Stimulated activated CD4-positive, alpha-beta T cell treated with anti-CD3 and anti-CD28 coated beads, Interleukin-2, amount 100 ng/mL, for 4 hours (primary cell): ENCODE results near the gene ABCC5.

Experiments
- DNase-seq: peaks from one replicate; pipeline ENCODE4 v3.0.0-alpha.2; 2020; ENCODE audit warnings: low read depth

ABCC5 gene

DNA sequence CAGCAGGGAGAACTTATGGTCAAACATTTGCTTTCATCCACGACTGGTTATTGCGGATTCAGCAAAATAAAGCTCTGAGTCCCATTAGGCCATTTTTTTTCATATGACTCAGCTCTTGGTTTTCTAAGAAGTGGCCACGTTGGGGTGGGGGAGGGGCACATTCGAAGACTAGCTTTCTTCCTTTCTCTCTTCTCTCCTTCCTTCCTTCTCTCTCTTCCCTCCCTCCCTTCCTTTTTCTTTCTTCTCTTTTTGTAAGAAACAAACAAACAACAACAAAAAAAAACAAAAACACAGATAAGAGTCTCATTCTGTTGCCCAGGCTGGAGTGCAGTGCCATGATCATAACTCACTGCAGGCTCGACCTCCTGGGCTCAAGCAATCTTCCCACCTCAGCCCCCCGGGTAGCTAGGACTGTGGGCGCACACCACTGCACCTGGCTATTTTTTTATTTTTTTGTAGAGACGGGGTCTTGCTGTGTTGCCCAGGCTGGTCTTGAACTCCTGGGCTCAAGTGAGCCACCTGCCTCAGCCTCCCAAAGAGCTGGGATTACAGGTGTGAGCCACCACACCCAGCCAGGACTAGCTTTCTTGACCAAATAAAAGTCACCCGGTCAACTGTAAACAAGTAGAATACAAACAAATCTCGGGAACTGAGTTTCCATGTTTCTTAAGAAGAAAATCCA is 41.6 kb downstream of the ABCC5 start:
- no peak for DNase-seq

DNA sequence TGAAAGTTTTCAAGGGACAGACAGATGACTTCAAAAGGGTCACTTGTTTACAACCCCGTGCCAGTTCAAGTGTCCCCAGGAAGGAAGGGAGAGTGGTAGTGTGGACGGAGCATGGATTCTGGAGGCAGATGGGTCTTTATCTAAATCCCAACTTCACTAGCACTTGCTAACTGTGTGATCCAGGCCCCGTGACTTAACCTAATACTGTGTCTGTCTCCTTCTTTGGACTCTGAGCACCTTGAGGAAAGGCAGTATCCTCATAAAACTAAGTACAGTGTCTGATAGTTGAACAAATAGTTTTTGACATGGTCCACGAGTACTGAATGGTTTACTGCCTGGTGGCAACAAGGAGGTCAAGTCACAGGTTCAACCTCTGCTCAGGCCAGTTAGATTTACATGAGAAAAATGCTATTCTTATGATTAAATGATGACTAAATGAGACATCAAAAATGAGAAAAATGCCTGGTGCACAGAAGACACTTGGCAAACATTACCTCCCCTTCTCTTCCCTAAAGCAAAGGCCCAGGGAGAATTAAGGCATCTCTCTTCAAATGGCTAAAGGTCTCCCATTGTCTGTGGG is 48.9 kb downstream of the ABCC5 start:
- no peak for DNase-seq

DNA sequence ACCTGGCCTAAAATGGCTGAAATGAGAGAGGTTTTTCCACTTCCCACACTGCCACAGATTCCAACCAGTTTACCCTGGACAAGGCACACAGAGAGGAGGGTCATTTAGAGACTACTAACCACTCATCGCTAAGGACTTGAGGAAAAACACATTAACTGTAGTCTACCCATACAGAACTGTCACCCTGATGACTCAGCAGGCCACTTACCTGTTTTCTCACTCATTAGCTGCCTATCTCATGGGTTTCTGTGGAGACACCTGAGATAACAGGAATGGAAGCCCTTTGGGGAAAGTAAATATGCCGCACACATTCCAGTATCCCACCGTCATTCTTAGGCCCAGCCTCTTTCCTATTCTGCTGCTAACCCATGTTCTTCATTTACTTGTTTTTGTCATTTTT is 50.0 kb downstream of the ABCC5 start:
- DNase-seq: no peak

- no peak for DNase-seq
These were observed 51.3 kb downstream of the ABCC5 start for GRCh38 chr3:183966361-183966791.

GRCh38 chr3:183962807-183963206 is 54.9 kb downstream of the ABCC5 start:
- no peak for DNase-seq

- DNase-seq: no peak
These were observed 58.5 kb downstream of the ABCC5 start for GRCh38 chr3:183959214-183959613.

DNA sequence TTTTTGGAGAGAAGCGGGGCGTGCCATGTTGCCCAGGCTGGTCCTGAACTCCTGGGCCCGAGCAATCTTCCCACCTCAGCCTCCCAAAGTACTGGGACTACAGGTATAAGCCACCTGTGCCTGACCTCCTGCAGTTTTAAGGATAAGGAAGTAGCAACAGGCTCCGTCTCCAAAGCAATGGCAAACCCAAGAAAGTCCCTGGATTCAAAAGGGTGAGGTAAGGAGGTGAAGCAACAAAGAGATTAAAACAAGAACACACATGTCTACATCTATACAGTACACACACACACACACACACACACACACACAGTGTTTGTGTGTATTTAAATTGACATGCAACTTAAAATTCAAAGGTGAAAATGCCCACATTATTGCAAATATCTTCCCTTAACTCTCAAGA is 58.9 kb downstream of the ABCC5 start:
- no peak for DNase-seq

DNA sequence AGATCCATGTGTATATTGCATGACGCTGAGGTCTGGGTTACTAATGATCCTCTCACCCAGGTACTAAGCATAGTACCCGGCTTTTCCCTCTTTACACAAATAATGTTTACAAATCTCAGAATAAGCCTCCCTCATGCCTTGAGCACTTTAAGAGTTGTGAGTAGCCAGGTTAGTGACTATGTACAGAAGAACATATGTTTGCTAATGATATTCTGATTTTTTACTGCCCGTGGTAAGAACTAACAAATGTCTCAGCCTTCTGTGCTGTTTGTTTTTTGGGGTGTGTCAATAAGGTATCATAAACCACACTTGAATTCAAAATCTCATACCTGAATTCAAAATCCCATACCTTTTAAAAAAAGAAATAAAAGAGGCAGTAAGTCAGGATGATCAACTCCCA is 59.5 kb downstream of the ABCC5 start:
- DNase-seq: no peak

GRCh38 chr3:183954875-183955274 is 62.8 kb downstream of the ABCC5 start:
- DNase-seq: no peak

- DNase-seq: no peak
These were observed 64.1 kb downstream of the ABCC5 start for GRCh38 chr3:183953471-183954070.

- DNase-seq: no peak
These were observed 66.2 kb downstream of the ABCC5 start for GRCh38 chr3:183951459-183951858.

DNA sequence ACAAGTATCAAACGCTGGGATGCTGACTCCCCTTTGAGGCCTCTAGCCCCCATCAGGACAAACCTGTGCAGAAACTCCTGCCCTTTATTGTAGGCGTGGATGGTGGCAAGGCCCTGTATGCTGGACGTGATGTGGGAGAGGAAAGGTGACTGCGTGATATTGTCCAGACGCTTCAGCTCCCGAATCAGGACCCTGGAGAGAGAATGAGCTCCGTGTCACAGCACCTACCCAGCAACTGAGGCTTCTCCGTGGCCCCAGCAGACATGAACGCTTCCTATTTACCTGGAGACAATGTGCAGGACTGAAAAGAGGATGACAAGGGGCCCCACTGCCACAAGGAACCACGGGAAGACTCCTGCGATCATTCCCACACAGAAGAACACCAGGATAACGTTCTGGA is 68.0 kb downstream of the ABCC5 start:
- DNase-seq: no peak

- no peak for DNase-seq
These were observed 71.6 kb downstream of the ABCC5 start for GRCh38 chr3:183946037-183946436.

GRCh38 chr3:183944775-183945174 is 72.9 kb downstream of the ABCC5 start:
- DNase-seq: no peak

GRCh38 chr3:183943739-183944138 is 73.9 kb downstream of the ABCC5 start:
- DNase-seq: no peak

- no peak for DNase-seq
These were observed 76.5 kb downstream of the ABCC5 start for GRCh38 chr3:183941216-183941615.

- no peak for DNase-seq
These were observed 79.9 kb downstream of the ABCC5 start for GRCh38 chr3:183937601-183938286.

DNA sequence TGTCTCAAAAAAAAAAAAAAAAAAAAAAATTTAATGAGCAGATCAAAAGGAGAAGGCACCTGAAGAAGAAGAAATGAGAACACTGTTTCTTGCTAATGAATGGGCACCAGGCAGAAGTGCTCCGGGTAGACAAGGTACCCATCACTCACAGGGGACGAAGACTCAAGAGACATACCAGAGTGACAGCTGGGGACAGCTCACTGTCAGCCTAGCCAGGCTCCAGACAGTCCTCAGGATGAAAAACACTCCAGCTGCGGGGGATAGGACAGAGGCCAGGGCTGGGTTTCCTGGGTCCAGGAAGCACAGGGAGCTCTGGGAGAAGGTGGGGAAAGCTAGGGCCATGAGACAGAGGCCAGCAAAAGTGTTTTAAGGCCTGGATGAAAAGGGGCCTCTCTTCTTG is 84.5 kb downstream of the ABCC5 start:
- DNase-seq: no peak

GRCh38 chr3:183931881-183932280 is 85.8 kb downstream of the ABCC5 start:
- no peak for DNase-seq

DNA sequence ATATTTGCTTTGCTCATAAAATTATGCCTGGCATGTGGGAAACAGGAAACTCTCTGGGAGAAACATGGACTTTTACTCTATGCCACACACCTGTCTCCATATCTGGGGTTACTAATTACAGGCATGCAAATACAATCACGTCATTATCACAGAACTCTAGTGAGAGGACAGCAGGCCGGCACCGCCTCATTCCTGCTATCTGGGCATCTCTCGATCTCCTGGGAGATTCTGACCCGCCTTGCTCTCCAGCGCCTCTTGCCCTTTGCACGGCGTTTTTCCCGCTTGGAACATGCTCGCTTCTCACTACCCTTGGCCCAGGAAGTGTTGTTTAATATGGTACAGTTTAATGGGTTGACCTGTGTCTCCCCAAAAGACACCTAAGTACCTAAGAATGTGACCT is 87.6 kb downstream of the ABCC5 start:
- no peak for DNase-seq

GRCh38 chr3:183927059-183927458 is 90.6 kb downstream of the ABCC5 start:
- no peak for DNase-seq

DNA sequence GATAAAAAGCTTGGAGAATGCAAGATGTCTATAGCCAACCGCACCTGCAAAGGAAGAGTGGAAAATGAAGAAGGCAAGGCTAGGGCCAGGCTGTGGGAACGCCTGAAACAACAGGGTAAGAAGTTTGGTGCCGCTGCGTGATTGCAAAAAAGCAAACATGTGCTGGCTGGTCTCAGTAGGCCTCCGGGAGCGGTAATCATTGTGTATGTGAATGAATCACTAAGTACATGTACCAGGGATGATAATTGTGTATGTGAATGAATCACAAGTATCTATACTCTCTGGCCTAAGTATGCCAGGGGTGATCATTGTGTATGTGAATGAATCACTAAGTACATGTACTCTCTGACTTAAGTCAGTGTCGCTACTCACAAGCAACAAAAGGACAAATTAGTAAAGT is 92.7 kb downstream of the ABCC5 start:
- DNase-seq: no peak

GRCh38 chr3:183924543-183924942 is 93.1 kb downstream of the ABCC5 start:
- DNase-seq: no peak
